ENCODE results near the gene POLR2E. TPM values are rescaled to one million over a fixed set of nuclear protein-coding genes. Genes with fewer than 3 reads are reported as not detected.

The POLR2E gene
- total and polyA plus RNA-seq, 2 experiments from 2014 or later: 257 to 286 TPM

GRCh38 chr19:1113986-1114483, 18.9 kb upstream of the POLR2E start:
- Mint-ChIP-seq H3K9me3 (no peaks in the 10 kb centered on the region), H3K4me1 (peaks cover 2% of the 10 kb centered on the region; the same call in 1 of the 3 replicates), H3K36me3 (ENCODE audit: low read depth) (peaks cover 10% of the 10 kb centered on the region; the same call in 2 of the 3 replicates), H3K27me3 (ENCODE audit: insufficient read depth, low read depth, poor library complexity) (peaks cover 9% of the 10 kb centered on the region), H3K27ac (no peak overlapping the region), H3K4me3 (no peak overlapping the region)
- DNase-seq (ENCODE audit: low spot score) (no peak), ATAC-seq (no peak)
- Histone ChIP-seq H3K4me3 (no peak overlapping the region), H3K4me1 (ENCODE audit: insufficient read depth) (no peaks in the 10 kb centered on the region), H2AFZ (no peak overlapping the region), H3K79me2 (replicated peaks; ENCODE audit: insufficient read depth) (no peaks in the 10 kb centered on the region), H3K36me3 (ENCODE audit: insufficient read depth) (no peaks in the 10 kb centered on the region), H4K20me1 (replicated peaks; ENCODE audit: insufficient read depth) (no peaks in the 10 kb centered on the region), H3K27me3 (ENCODE audit: insufficient read depth) (no peaks in the 10 kb centered on the region), H3K4me2 (no peak overlapping the region; the same call in 1 of the 2 replicates), H3K27ac (ENCODE audit: low read depth) (0 out of 2 replicates have a peak overlapping the region, but pooled peaks have one; percentile 59), H3K9me2 (ENCODE audit: insufficient read depth) (no peaks in the 10 kb centered on the region), H3F3A (replicated peaks; ENCODE audit: low read depth) (0 out of 2 replicates have a peak, but pooled peaks cover 3% of the 10 kb centered on the region)
- TF ChIP-seq ZNF462 (CRISPR knock-in tag; IDR thresholded peaks at IDR 0.05): no peak
- no peak for TF ChIP-seq NANOG (IDR thresholded peaks at IDR 0.05; ENCODE audit: borderline replicate concordance)
- no peak for TF ChIP-seq EZH2 (IDR thresholded peaks at IDR 0.05; ENCODE audit: low read depth, unreplicated experiment)
- TF ChIP-seq STAT1 (IDR thresholded peaks at IDR 0.05; ENCODE audit: unreplicated experiment): no peak
- TF ChIP-seq ETS1 (IDR thresholded peaks at IDR 0.05): no peak
- no peak for TF ChIP-seq CTCF (conservative IDR thresholded peaks at IDR 0.05; ENCODE audit: low read depth in 2 of 2)
- no peak for TF ChIP-seq JUNB (IDR thresholded peaks at IDR 0.05; ENCODE audit: unreplicated experiment)
- TF ChIP-seq EZH2phosphoT487 (IDR thresholded peaks at IDR 0.05; ENCODE audit: unreplicated experiment): no peak
- TF ChIP-seq REST (IDR thresholded peaks at IDR 0.05; ENCODE audit: unreplicated experiment): no peak
- no peak for TF ChIP-seq CREB1 (CRISPR knock-in tag; IDR thresholded peaks at IDR 0.05; ENCODE audit: low read depth)
- TF ChIP-seq ZNF331 (CRISPR knock-in tag; IDR thresholded peaks at IDR 0.05; ENCODE audit: low read depth): no peak
- no peak for TF ChIP-seq ZNF114 (CRISPR knock-in tag; IDR thresholded peaks at IDR 0.05)
- no peak for TF ChIP-seq POLR2AphosphoS5 (IDR thresholded peaks at IDR 0.05; ENCODE audit: low read depth)
